Parathyroid adenoma (tissue), 2 donors: ENCODE data around the gene ART4.

Source experiments
- H2AFZ ChIP-seq: fragments of 300-600 bp; sonication (generic); one replicate; pipeline ENCODE4 v1.7.0; 2017; ENCODE audit warnings: antibody characterized with exemption, mild to moderate bottlenecking
- H3K27ac ChIP-seq: fragments of 300-600 bp; sonication (generic); one replicate; pipeline ENCODE4 v1.7.0; 2017
- H3K27me3 ChIP-seq: fragments of 300-600 bp; sonication (generic); one replicate; pipeline ENCODE4 v1.7.0; 2017; ENCODE audit warnings: low read length; ENCODE audit not compliant: control insufficient read depth, insufficient read depth
- H3K36me3 ChIP-seq: fragments of 300-600 bp; sonication (generic); one replicate; pipeline ENCODE4 v1.7.0; 2017; ENCODE audit warnings: low read length; ENCODE audit not compliant: control insufficient read depth, insufficient read depth
- H3K4me1 ChIP-seq: fragments of 300-600 bp; sonication (generic); one replicate; pipeline ENCODE4 v1.7.0; 2017; ENCODE audit warnings: control low read depth
- H3K4me2 ChIP-seq: fragments of 300-600 bp; sonication (generic); one replicate; pipeline ENCODE4 v1.7.0; 2017; ENCODE audit warnings: low read length
- H3K4me3 ChIP-seq: fragments of 300-600 bp; sonication (generic); one replicate; pipeline ENCODE4 v1.7.0; 2017; ENCODE audit warnings: low read depth, low read length
- H3K79me2 ChIP-seq: fragments of 300-600 bp; sonication (generic); one replicate; pipeline ENCODE4 v1.7.0; 2017; ENCODE audit warnings: control low read depth
- H3K9ac ChIP-seq: fragments of 300-600 bp; sonication (generic); one replicate; pipeline ENCODE4 v1.7.0; 2017; ENCODE audit warnings: mild to moderate bottlenecking
- H3K9me3 ChIP-seq: fragments of 300-600 bp; sonication (generic); one replicate; pipeline ENCODE4 v1.7.0; 2017; ENCODE audit warnings: low read length; ENCODE audit not compliant: control insufficient read depth
- CTCF ChIP-seq: fragments of 300-600 bp; sonication (generic); IDR thresholded peaks from one replicate; pipeline ENCODE4 v1.7.0; 2017; ENCODE audit warnings: antibody characterized with exemption, mild to moderate bottlenecking
- donor health status: primary hyperparathyroidism.

ART4 gene

GRCh38 chr12:14802721-14803010 is 40.7 kb downstream of the ART4 start:
- TF ChIP-seq CTCF, result no peak
- H3K36me3 ChIP-seq, result no peaks in the 10 kb centered on the region
- H2AFZ ChIP-seq, result peak overlapping the region; percentile 80
- peak overlapping the region; percentile 91 for H3K4me2 ChIP-seq
- peak overlapping the region; percentile 73 for H3K27ac ChIP-seq
- H3K79me2 ChIP-seq, result peaks cover 20% of the 10 kb centered on the region
- H3K9me3 ChIP-seq, result no peaks in the 10 kb centered on the region
- H3K4me3 ChIP-seq, result peak overlapping the region; percentile 98
- peak overlapping the region; percentile 9 for H3K9ac ChIP-seq
- no peaks in the 10 kb centered on the region for H3K27me3 ChIP-seq
- H3K4me1 ChIP-seq, result peaks cover 3% of the 10 kb centered on the region

- TF ChIP-seq CTCF, result no peak
- H3K9ac ChIP-seq, result no peak overlapping the region
These were observed 41.1 kb downstream of the ART4 start for GRCh38 chr12:14802247-14802646.

GRCh38 chr12:14795028-14795448 is 48.3 kb downstream of the ART4 start:
- peaks cover 5% of the 10 kb centered on the region for H3K79me2 ChIP-seq
- H3K4me3 ChIP-seq, result no peak overlapping the region
- H3K4me2 ChIP-seq, result no peak overlapping the region
- H3K36me3 ChIP-seq, result no peaks in the 10 kb centered on the region
- H3K9ac ChIP-seq, result no peak overlapping the region
- no peaks in the 10 kb centered on the region for H3K27me3 ChIP-seq
- no peak overlapping the region for H2AFZ ChIP-seq
- no peaks in the 10 kb centered on the region for H3K9me3 ChIP-seq
- no peaks in the 10 kb centered on the region for H3K4me1 ChIP-seq
- no peak for TF ChIP-seq CTCF
- H3K27ac ChIP-seq, result no peak overlapping the region

More at GRCh38 chr12:14802247-14802646, 41.1 kb downstream of the ART4 start:
- Histone ChIP-seq H3K79me2 (peaks cover 23% of the 10 kb centered on the region), H3K4me3 (peak overlapping the region; percentile 98), H3K9me3 (no peaks in the 10 kb centered on the region), H2AFZ (no peak overlapping the region), H3K4me2 (peak overlapping the region; percentile 91), H3K27ac (no peak overlapping the region), H3K27me3 (no peaks in the 10 kb centered on the region), H3K36me3 (no peaks in the 10 kb centered on the region), H3K4me1 (peaks cover 3% of the 10 kb centered on the region)

- no peak for TF ChIP-seq CTCF
- Histone ChIP-seq H3K36me3 (no peaks in the 10 kb centered on the region), H3K4me1 (no peaks in the 10 kb centered on the region), H3K4me2 (no peak overlapping the region), H3K27me3 (no peaks in the 10 kb centered on the region), H3K27ac (no peak overlapping the region), H3K9ac (no peak overlapping the region), H2AFZ (no peak overlapping the region), H3K4me3 (no peak overlapping the region), H3K9me3 (no peaks in the 10 kb centered on the region), H3K79me2 (no peaks in the 10 kb centered on the region)
These were observed 57.8 kb downstream of the ART4 start for GRCh38 chr12:14785568-14785967.

GRCh38 chr12:14784471-14784870 is 58.9 kb downstream of the ART4 start:
- H3K79me2 ChIP-seq, result no peaks in the 10 kb centered on the region
- no peaks in the 10 kb centered on the region for H3K36me3 ChIP-seq
- no peak overlapping the region for H3K4me3 ChIP-seq
- H3K4me2 ChIP-seq, result no peak overlapping the region
- H3K9ac ChIP-seq, result no peak overlapping the region
- H2AFZ ChIP-seq, result no peak overlapping the region
- H3K4me1 ChIP-seq, result no peaks in the 10 kb centered on the region
- H3K9me3 ChIP-seq, result no peaks in the 10 kb centered on the region
- TF ChIP-seq CTCF, result no peak
- no peak overlapping the region for H3K27ac ChIP-seq
- no peaks in the 10 kb centered on the region for H3K27me3 ChIP-seq
